Fibroblast of lung (primary cell): ENCODE data around the gene SLC28A1.

Experiments
- CTCF ChIP-seq, 2 donors: IDR thresholded peaks in 1 of 2; conservative IDR thresholded peaks in 1 of 2; 1 replicate in 1 of 2; 2 replicates in 1 of 2; pipeline ENCODE4 v1.5.1; 2011 to 2012; ENCODE audit warnings: low read length in 2 of 2, control low read depth in 1 of 2, inconsistent platforms in 1 of 2, low read depth in 1 of 2, mild to moderate bottlenecking in 1 of 2
- EZH2 ChIP-seq: IDR thresholded peaks from 2 replicates; pipeline ENCODE4 v1.5.1; 2012; ENCODE audit warnings: low read length, control low read depth, mild to moderate bottlenecking; ENCODE audit errors: missing control alignments

DNA sequence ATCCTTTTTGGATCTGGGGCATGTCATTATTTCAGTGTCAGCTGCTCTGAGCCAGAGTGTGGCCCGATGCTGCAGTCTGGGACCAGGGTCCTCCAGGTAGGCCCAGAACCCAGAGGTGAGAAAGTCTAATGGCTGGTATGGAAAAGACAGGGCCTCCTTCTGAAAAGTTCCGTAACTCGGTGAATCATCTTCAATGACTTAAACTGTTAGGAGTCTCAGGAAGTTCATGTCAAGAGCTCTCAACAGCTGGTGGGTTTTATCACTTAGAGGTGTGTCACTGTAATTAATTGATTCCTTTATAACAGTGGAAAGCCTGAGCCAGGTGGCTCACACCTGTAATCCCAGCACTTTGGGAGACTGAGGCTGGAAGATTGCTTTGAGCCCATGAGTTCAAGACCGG lies 68.7 kb downstream of the SLC28A1 start:
- no peak for TF ChIP-seq CTCF (conservative IDR thresholded peaks at IDR 0.05 in 1 of 2, IDR thresholded peaks at IDR 0.05 in 1 of 2; ENCODE audit: low read depth in 1 of 2, low read length in 2 of 2)
- no peak for TF ChIP-seq EZH2
